HG02970 (cell line): ENCODE measurements around the gene LILRA5.
"Not testable (repeated sequence)": the region's sequence is repeated elsewhere in the genome, so short reads cannot be mapped to it uniquely, and the experiment has no call there.

Experiments used
- ATAC-seq: cut with Tn5 transposase; IDR thresholded peaks from one replicate; pipeline ENCODE4 v1.9.1; 2021; ENCODE audit warnings: mild to moderate bottlenecking, moderate library complexity, moderate number of reproducible peaks; ENCODE audit not compliant: unreplicated experiment, low FRiP score

LILRA5 gene

DNA sequence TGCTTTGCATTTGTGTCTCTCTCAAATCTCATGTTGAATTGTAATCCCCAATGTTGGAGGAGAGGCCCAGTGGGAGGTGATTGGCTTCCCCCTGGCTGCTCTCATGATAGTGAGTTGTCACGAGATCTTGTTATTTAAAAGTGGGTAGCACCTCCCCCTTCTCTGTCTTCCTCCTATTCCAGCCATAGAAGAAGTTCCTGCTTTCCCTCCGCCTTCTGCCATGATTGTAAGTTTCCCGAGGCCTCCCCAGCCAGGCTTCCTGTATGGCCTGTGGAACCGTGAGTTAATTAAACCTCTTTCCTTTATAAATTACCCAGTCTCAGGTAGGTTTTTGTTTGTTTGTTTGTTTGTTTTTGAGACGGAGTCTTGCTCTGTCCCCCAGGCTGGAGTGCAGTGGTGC, 22.2 kb upstream of the LILRA5 start:
- ATAC-seq = no peak

GRCh38 chr19:54333586-54334298, 20.8 kb upstream of the LILRA5 start:
- no peak for ATAC-seq

- ATAC-seq = no peak
Measured at GRCh38 chr19:54332149-54332548, 19.2 kb upstream of the LILRA5 start.

DNA sequence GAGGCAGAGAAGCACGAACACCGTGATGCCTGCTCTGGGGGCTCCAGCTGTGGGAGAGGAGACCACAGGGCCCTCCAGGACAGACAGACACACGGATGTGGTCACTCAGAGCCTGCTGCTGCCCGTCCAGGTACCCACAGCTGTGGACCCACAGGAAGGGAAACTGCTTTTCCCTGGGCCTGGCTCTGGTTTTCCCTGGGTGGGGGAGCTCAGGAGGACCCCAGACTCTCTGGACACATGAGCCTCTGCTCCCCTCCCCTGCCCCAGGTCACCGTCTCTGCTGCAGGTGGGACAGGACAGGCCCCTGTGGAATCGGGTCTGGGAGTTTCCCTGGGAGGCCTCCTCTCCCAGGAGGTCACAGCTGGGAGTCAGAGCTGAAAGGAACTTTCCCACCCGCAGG, 18.7 kb upstream of the LILRA5 start:
- no peak for ATAC-seq

GRCh38 chr19:54329476-54330165, 16.7 kb upstream of the LILRA5 start:
- ATAC-seq = no peak

DNA sequence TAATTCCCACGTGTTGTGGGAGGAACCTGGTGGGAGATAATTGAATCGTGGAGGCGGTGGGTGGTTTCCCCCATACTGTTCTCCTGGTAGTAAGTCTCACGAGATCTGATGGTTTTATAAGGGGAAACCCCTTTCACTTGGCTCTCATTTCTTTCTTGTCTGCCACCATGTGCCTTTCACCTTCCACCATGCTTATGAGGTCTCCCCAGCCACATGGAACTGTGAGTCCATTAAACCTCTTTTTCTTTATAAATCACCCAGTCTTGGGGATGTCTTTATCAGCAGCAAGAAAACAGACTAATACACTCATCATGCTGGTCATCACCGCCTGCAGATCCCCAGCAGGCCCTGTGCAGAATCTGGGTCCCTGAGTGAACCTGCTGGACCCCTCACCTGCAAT, 15.8 kb upstream of the LILRA5 start:
- ATAC-seq = not testable (repeated sequence)

- no peak for ATAC-seq
Measured at GRCh38 chr19:54325631-54326030, 12.7 kb upstream of the LILRA5 start.

GRCh38 chr19:54325194-54325621, 12.2 kb upstream of the LILRA5 start:
- no peak for ATAC-seq

DNA sequence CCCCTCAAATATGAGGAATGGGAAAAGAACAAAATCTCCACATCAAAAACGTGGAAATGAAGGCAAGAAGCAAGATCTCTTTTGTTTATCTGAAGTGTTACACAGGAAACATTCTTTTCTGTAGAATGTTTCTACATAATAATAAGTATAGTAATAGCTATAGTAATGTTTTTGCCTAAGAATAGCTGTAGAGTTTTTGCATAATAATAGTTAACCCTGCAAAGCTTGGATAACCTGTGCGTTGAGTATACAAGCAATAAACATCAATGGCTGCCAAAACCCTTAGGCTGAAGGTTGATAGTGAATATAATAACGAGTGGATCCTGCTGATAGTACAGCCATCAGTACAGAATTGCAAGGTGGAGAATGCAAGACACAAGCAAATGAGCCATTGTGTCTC, 11.1 kb upstream of the LILRA5 start:
- no peak for ATAC-seq

DNA sequence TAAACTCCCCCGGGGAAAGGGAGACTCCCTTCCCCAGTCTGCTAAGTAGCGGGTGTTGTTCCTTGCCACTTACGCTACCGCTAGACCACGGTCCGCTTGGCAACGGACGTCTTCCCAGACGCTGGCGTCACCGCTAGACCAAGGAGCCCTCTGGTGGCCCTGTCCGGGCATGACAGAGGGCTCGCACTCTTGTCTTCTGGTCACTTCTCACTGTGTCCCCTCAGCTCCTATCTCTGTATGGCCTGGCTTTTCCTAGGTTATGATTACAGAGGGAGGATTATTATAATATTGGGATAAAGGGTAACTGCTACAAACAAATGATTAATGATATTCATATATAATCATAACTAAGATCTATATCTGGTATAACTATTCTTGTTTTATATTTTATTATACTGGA, 10.0 kb upstream of the LILRA5 start:
- ATAC-seq = not testable (repeated sequence)

DNA sequence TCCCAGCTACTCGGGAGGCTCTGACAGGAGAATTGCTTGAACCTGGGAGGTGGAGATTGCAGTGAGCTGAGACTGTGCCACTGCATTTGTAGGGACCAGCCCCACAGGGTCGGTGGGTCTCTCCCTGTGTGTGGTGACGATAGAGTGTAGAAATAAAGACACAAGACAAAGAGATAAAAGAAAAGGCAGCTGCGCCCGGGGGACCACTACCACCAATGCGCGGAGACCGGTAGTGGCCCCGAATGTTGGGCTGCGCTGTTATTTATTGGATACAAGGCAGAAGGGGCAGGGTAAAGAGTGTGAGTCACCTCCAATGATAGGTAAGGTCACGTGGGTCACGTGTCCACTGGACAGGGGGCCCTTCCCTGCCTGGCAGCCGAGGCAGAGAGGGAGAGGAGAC, 9.3 kb upstream of the LILRA5 start:
- ATAC-seq = not testable (repeated sequence)

DNA sequence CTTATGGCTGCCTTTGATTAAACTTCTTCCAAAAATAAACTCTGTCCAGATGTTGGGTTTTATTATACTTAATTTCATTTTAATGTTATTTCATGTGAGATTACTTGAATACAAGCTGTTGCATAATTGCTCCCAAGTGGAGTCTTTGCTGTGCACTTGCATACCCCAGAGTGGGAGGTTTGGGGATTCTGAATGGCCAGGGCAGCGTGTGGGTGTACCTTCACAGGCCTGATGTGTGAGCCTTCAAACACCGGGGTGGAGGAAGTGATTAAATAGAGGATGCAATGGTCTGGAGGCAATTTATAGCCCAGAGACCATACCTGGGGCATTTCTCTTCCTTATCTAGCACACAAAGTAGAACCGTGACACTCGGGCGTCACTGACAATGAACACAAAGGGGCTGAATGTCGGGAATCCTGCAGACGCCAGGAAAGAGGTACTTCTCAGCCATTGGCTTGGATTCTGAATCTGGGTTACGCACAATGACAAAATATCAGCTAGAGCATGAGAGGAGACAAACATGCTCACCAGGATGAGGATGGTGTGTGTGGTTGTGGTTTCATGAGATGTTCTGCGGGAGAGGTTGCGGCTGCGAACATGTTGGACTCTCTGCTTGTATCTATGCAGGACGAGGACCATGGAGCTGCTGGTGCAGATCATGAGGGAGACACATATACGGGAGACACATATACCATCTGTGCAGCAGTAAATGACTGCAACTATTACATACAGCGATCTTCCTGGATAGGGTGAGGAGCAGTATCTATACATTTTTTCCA, 7.1 kb upstream of the LILRA5 start:
- no peak for ATAC-seq

GRCh38 chr19:54319049-54319448, 6.1 kb upstream of the LILRA5 start:
- ATAC-seq = no peak

DNA sequence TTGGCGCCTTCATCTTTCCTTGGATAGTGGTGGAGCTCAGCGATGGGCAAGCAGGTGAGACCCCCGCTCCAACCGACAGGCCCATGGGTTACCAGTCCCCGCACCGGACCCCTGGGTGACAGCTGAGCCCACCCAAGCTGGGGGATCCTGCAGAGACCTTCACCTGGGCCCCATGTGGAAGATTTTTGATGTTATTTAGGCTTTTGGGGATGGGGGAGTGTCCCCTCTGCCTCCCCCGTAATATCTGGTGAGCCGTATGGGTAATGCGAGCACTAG, 4.9 kb upstream of the LILRA5 start:
- ATAC-seq = no peak

DNA sequence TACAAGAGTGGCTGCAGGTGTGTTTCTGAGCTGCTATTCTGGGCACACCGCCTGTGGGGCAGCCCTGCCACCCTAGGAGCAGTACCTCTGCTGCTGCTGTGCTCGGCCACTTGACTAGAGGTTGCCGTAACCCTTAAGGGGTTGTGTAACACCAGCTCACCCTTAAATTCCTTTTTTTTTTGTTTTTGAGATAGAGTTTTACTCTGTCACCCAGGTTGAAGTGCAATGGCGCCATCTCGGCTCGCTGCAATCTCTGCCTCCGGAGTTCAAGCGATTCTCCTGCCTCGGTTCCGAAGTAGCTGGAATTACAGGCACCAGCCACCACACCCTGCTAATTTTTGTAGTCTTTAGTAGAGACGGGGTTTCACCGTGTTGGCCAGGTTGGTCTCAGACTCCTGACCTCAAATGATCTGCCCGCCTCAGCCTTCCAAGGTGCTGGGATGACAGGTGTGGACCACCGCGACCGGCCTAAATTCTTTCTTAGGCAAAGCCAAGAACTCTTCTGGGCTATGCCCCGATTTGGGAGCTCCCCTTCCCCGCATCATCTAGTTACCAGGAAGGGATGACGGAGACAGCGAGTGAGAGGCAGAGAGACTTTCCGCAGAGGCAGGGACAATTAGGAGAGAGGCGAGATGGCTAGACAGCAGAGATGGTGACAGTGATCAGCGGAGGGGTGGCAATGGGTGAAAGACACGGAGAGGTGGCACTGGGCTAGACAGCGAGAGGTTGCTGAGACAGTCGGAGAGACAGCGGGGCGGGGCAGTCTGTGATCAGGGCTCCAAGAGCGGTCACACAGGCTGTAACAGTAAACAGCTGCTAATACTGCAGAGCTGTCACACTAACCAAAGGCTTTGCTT, 4.4 kb upstream of the LILRA5 start:
- no peak for ATAC-seq

DNA sequence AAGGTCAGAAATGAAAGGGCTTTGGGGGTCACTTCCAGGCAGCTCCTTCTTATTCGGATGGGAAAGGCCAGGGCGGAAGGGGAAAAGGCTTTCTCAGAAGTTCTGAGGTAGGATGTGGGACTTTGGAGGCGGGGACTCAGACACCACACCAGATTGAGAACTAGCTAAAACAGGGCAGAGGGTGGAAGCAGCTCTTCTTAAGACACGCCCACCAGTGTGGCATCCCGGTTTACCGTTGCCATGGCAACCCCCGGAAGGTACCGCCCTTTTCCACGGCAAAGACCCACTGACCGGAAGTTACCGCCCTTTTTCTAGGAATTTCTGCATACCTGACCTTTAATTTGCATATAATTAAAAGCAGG, 3.8 kb upstream of the LILRA5 start:
- ATAC-seq = no peak

GRCh38 chr19:54315956-54316355, 3.0 kb upstream of the LILRA5 start:
- no peak for ATAC-seq

DNA sequence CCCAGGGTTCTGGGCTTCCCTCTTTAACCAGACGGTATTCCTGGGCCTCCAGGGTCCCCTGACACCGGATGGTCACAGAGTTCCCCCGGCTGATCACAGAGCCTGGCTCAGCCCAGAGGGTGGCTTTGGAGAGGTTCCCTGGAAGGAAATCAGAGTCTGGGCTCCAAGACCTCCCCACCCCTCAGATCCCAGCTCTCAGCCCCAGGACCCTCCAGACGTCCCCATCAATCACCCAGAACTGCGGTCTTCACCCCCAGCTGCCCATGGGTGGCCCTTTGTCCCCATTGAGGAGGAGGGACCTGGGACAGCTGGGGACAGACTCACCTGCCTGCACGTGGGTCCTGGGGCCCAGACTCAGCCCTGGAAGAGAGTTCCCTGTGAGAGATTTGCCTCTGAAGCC, 955 bp downstream of the LILRA5 start:
- no peak for ATAC-seq

- no peak for ATAC-seq
Measured at GRCh38 chr19:54311486-54311885, 1.5 kb downstream of the LILRA5 start.

- ATAC-seq = no peak
Measured at GRCh38 chr19:54310543-54310942, 2.4 kb downstream of the LILRA5 start.

- no peak for ATAC-seq
Measured at GRCh38 chr19:54309811-54310210, 3.2 kb downstream of the LILRA5 start.
